ENCODE data around the gene RRP1.

DNA sequence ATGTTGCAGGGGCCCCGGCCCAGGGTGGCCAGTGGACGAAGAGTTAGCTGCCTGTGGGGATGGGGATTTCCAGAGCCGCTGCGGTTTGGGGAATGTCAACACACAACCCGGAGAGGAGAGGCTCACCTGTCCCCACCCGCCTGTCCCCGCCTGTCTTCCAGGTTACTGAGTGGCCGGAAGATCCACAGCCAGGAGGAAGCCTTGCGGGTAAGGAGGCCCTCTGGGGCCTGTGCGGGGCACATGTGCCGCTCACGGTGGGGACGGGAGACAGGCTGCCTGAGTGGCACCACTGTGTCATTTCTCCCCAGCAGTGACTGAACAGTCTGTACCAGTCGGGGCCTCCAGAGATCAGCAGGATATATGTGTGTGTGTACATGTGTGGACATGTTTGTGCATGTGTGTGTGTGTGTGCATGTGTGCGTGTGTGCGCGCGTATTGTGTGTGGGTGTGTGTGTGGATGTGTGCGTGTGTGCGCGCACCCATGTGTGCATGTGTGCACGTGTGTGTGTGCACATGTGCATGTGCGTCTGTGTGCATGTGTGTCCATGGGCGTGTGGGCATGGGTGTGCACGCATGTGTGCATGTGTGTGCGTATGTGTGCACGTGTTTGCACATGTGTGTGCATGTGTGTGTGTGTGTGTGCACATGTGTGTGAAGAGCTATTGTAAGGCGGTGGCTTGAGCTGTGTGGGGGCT is 38.9 kb upstream of the RRP1 start:
- TF ChIP-seq POLR2AphosphoS5 (IDR thresholded peaks at IDR 0.05; ENCODE audit: low read depth, low read length) (0 out of 2 replicates have a peak, but pooled peaks have one; percentile 35), POLR2A (IDR thresholded peaks at IDR 0.05; ENCODE audit: low read depth, low read length) (no peak; the same call in 1 of the 2 replicates), PAX5 (IDR thresholded peaks at IDR 0.05; ENCODE audit: insufficient read depth, low read length, severe bottlenecking) (no peak), TAF1 (IDR thresholded peaks at IDR 0.05; ENCODE audit: low read depth, low read length) (no peak), POU2F2 (IDR thresholded peaks at IDR 0.05; ENCODE audit: low read depth, low read length) (0 out of 2 replicates have a peak, but pooled peaks have one; percentile 12)
